Activated effector memory CD4-positive, alpha-beta T cell treated with Interleukin-2 at 50 U/mL for 16 hours (primary cell): ENCODE data around the gene PRND.
"Not testable (repeated sequence)": the region's sequence is repeated elsewhere in the genome, so short reads cannot be mapped to it uniquely, and the experiment has no call there.

Source experiments
- DNase-seq: peaks from one replicate; pipeline ENCODE4 v3.0.0-alpha.2; 2020

PRND gene

DNA sequence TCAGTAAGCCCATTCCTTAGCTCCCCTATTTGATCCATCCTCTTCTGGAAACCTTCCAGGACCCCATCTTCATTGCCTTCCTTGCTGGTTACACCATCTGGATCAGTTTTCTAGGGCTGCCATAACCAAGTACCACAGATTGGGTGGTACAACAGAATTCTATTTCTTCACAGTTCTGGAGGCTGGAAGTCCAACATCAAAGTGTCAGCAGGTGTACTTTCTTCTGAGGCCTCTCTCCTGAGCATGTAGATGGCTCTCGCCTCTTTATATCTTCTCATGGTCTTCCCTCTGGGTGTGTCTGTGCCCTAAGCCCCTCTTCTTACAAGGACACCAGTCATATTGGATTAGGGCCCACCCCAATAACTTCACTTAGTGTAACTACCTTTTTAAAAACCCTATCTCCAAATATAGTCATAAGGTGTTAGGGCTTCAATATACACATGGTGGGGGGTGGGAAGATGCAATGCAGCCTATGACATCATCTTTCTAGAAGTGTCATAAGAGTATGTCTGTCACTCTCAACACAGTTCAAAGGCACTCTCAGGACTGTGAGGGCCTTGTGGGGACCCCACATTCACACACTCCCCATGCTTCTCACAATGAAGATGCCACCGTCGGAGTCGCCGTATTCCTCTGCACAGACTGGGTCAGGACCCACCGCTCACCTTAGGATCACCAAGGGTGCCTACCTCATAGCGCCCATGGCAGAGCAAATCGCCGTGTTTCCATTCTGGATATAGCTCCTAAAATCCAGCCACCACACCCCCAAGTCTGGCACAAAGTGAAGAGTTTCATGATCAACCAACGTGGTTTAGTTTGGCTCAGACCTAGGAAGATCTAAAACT lies 12.2 kb upstream of the PRND start:
- no peak for DNase-seq

DNA sequence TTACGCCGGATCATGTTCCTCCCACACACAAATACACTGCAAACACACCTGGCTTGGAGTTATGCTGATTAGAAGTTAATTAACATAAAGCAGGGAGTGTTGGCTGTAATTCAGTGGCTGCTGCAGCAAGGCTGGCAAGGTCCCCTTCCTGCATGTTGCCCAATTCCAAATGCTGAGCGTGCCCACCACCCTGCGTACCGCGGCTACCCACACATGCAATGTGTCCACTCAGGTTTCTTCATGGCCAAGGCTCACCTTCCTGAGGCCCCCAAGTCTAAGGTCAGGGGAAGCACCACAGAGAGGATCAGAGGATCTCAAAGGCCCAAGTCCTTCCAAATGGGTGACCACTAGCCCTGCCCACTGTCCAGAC lies 11.6 kb upstream of the PRND start:
- no peak for DNase-seq

DNA sequence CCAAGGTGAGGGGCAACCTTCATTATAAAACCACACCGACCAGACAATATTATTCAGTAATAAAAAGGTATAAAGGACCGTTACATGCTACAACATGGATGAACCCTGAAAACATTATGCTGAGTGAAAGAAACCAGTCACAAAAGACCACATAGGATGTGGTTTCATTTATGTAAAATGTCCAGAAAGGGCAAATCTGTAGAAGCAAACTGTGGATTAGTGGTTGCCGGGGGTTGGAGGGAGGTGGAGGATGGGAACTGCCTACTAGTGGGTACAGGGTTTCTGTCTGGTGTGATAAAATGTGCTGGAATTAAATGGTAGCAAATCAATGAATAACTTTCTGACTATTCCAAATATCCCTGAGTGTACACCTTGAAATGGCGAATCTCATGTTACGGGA lies 10.2 kb upstream of the PRND start:
- DNase-seq: no peak

DNA sequence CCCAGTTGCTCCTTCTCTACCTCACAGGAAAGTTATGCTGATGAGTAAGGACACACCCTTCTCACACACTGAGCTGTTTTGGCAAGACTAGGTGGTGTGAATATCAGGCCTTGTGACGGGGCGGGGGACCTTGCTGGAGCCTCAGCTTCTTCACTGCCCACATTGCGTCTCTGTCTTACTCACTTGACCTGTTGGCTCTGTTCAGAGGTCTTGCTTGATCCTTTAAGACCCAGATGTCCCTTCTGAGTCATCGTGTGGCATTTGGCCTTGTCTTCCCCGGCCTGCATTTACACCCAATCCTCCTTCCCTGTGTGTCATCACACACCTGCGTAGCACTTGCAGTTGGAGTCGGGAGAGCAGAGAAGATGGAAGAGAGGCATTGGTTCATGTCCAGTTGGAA lies 8.3 kb upstream of the PRND start:
- DNase-seq: no peak

DNA sequence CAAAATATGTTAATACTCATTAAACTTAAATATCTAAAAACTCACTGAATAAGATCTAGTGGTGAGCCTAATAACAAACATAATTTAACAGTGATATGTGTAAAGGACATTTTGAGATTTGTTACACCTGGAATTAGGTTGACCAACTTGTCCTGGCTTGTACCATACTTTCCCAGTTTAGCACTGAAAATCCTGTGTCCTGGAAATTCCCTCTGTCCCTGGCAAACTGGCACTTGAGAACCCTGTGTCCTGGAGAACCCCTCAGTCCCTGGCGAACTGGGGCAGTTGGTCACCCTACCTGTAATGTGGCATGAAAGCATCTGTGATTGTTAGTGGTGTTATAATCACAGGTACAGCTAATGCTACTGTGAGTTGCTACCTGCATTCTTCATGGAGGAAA lies 6.9 kb upstream of the PRND start:
- no peak for DNase-seq

DNA sequence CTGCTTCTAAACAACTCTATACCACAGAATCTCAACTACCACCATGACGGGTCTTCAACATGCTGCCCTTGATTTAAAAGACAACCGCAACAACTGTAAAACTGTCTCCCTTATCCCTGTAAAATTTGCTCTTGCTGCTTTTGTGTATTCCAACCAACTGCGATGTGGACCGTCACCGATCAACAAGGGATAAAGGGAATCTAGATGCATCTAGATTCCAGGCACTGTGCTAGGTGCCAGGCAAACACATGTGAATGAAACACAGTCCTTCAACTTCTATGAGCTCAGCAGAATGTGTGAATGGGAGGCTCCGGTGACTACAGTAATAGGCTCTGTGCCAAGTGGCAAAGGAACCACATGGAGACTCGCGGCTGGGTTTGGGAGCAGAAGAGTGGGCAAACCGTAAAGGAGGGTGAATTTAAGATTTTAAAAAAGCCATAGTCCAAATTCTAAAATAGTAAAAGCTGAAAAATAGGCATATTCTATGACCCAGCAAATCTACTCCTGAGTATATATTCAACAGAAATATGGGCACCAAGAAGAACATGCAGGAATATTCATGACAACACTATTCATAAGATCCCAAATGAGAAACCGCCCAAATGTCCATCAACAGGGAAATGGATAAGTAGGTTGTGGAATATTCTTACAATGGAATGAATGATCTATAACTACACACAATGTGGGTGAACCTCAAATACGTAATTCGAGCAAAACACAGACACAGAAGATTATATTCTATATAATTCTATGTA lies 3.7 kb upstream of the PRND start:
- DNase-seq: no peak

DNA sequence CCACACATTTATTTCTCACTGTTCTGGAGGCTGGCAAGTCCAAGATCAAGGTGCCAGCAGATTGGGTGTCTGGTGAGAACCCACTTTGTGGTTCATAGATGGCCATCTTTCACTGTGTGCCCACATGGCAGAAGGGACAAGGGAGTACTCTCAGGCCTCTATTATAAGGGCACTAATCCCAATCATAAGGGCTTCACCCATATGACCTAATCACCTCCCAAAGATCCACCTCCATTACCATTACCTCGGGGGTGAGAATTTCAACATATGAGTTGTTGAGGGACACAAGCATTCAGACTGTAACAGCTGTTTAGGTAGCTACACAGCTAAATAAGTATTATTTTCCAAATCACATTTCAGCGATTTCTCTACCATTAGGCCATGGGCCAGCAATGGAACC lies 2.5 kb upstream of the PRND start:
- no peak for DNase-seq

DNA sequence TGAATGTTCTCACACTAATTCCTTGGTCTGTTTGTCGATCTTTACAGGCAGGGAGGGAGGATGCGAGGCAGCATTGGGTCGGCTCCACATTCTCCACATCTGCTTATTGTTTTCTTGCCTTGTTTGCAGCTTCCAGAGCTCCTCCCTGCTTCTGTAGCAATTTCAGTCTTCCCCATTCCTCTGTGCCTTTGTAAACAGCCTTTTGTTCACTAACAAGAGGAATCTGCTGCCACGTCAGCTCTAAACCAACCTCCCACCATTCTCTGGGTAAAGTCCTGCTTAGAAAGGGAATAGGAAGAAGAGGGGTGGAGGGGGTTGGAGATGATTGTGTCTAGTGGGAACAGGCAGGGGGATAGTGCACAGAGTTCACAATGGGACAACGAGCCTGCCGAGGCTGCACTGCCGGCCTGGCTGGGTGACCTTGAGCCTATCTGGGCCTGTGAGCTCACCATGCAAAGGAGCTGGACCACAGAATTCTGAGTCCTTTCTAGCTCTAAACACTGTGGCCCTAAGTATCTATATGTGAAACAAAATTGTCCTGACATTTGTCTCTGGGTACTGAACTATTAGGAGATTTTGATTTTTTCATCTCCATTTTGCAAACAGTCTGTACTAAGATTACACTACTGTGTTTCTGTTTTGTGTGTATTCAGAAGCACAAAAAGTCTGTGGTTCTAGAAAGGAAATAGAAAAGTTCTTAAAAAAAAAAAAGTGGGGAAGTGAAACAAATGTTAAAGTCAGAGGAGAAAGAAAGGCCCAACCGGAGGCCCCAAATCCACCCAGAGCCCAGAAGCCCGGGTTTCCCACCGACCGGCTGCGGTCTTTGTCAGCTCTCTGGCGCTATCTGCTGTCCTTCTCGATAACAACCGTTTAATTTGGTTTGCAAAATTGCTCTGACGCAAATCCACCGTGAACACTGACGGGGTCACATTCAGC lies 1.4 kb upstream of the PRND start:
- DNase-seq: peak; percentile 50

DNA sequence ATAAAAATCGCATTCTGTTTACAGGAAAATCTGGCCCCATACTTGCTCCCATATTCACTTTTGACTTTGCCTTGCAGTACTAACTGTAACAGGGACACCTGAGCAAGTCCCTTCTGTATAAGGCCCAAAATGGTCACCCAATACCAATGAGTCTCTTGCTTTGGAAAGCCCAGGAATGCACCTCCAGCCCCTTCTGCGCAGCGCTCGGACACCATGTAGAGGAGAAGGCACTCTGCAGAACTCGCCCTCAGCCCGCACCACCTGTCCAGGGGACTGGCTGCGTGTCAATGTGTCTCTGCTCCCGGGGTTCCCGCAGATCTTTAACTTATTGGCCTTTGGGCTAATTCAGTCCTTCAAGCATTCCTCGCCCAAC lies 746 bp upstream of the PRND start:
- DNase-seq: no peak

DNA sequence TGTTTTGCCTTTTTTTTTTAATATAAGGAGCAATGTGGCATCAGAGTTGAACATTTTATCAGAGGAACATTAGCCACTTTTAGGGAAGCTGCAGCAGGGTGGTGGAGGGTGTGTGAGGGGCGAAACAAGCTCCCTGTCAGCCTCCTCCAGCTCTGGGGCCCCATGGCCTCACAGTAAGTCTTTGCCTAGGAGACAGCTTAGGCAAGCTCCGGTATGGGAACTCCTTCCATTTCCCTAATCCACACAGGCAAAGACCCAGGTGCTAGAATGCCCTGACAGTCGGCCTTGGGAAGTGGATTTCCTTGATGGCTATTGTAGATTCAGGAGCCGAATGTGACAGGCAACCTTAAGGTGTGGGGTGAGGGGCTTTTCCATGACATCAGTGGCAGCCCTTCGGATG lies 862 bp downstream of the PRND start:
- DNase-seq: no peak

DNA sequence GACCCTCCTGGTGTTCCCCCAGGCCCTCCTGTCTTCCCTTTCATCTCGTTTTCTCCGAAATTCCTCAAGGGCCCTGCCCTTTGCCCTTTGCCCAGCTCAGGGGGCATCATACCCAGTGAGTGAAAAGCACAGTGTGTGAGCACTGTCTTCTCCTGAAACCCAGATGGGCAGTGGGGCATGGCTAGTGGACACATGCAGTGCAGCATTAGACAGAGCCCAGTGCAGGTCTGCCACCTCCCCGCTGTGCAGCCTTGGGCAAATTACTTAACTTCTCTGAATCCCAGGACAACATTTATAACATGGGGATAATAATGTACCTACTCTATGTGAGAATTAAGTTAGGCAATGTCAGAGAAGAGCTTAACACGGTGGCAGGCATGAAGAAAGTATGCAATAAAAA lies 1.3 kb downstream of the PRND start:
- DNase-seq: no peak

DNA sequence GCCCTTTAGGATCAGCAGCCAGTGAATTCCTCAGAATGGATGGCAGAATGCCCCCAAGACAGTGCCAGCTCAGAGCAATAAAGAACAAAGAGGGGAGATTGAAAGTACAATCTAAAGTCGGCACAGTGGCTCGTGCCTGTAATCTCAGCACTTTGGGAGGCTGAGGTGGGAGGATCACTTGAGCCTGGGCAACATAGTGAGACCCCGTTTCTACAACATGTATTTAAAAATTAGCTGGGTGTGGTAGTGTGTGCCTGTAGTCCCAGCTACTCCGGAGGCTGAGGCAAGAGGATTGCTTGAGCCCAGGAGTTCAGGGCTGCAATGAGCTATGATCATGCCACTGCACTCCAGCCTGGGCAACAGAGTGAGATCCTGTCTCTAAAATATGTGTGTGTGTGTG lies 1.8 kb downstream of the PRND start:
- DNase-seq: not testable (repeated sequence)

DNA sequence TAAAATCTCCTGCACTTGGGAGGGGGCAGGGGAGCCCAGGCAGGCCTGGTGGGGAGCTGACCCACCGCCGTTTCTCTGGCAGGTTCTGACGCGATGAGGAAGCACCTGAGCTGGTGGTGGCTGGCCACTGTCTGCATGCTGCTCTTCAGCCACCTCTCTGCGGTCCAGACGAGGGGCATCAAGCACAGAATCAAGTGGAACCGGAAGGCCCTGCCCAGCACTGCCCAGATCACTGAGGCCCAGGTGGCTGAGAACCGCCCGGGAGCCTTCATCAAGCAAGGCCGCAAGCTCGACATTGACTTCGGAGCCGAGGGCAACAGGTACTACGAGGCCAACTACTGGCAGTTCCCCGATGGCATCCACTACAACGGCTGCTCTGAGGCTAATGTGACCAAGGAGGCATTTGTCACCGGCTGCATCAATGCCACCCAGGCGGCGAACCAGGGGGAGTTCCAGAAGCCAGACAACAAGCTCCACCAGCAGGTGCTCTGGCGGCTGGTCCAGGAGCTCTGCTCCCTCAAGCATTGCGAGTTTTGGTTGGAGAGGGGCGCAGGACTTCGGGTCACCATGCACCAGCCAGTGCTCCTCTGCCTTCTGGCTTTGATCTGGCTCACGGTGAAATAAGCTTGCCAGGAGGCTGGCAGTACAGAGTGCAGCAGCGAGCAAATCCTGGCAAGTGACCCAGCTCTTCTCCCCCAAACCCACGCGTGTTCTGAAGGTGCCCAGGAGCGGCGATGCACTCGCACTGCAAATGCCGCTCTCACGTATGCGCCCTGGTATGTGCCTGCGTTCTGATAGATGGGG lies 3.0 kb downstream of the PRND start:
- no peak for DNase-seq

DNA sequence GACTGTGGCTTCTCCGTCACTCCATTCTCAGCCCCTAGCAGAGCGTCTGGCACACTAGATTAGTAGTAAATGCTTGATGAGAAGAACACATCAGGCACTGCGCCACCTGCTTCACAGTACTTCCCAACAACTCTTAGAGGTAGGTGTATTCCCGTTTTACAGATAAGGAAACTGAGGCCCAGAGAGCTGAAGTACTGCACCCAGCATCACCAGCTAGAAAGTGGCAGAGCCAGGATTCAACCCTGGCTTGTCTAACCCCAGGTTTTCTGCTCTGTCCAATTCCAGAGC lies 3.5 kb downstream of the PRND start:
- no peak for DNase-seq

DNA sequence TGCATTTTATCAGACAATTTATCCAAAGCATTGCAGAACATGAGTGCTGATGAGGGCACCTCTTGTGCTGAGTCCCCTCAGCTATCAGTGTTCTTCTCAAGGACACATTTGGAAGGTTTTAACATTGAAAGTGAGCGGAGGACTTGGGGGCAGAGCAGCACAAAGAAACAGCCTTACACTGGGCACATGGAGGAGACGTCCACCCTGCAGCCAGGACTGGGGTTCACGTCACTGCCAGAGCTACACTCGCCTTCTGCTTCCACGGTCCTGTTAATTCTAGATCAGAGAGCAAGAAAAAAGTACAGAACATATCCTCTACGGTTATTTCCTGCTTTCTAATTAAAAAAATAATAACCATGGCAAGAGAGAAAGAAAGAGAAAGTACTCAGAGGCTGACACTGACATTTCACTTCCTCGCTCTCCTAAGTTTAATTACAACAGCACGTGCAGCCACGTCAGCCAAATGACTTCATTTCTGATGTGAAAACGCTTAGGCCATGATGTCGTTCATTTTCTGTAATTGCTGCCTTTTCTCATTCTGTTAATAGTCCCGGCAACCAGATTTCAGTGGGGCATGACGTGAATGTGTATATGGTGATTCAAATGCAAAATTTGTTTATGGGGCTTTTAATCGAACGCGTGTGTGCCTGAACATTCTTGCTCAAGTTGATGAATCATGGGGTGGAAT lies 5.1 kb downstream of the PRND start:
- DNase-seq: no peak

DNA sequence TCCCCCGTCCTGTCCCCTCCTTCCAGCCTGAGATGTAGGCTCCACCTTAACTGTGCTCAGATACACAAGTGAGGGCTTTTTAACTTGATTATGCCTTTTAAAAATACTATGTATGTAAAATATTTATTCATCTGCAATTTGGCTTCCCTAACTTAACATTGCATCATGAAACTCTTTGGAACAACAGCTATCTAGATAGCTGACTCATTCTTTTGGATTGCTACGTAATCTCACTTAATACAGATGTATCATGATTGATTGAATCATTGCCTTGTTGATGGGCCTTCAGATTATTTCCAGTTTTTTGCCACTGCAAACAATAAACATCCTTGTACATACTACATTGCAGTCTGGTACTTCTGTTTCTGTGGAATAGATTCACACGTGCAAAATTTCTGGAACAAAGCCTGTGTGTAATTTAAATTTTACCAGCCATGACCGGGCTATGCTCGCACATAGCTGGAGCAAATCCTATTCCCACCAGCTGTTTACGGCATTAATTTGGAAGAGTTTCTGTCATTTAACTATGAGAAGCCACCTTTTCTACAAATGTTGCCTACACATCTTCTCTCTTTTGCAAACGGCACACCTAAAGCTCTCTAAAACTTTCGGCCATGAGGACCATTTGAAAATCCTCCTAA lies 6.5 kb downstream of the PRND start:
- no peak for DNase-seq

DNA sequence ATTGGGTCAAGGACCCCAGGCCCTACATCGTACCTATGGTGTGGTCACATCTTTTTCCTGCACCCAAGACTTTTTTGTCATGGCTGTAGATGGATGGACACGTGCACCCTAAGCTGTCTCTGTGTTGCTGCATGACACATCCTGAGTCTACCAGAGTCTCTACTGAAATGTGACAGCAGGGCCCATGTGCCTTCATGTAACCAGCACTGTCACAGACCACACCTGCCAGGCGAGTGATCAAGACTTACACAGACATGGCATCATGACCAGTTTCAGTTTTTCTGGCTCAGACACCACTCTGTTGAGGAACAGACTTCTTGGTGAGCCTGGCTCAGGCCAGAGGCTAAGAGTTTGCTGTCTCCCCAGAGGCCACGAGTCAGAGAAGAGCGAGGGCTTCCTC lies 7.6 kb downstream of the PRND start:
- no peak for DNase-seq

DNA sequence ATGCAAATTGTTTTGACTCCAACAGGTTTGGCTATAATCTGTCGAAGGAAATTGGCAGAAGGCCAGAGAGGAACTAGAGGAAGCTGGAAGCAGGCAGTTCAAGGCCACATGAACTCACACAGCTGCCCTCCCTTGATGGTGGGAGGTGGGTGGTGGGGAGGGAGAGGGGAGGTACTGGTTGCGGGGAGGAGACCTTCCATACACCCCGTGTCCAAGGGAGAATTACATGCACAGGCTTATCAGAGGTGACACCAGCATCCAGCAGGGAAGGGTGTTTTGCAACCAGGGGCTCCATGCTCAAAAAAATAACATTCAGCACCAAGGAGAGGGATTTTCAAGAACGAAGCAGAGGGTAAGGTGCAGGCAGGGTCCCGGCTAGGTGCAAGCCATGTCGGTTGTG lies 9.1 kb downstream of the PRND start:
- no peak for DNase-seq

DNA sequence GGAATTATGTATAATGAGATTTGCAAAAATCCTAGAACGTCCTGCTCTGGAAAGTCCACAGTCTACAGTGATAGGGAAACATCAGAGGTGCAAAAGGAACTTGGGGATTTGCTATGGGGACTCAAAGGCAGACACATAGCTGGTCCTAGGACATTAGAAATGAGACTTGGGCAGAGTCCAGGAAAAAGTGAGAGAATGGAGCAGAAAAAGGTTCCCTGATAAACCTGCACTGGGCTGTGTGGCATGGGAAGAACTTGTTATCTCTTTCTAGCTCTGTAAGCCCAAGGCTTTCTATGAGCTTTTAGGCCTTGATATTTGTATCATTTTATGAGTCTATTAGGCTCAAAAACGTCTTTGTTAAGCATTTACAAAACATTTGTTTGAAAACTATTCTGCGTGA lies 15.2 kb downstream of the PRND start:
- DNase-seq: no peak

DNA sequence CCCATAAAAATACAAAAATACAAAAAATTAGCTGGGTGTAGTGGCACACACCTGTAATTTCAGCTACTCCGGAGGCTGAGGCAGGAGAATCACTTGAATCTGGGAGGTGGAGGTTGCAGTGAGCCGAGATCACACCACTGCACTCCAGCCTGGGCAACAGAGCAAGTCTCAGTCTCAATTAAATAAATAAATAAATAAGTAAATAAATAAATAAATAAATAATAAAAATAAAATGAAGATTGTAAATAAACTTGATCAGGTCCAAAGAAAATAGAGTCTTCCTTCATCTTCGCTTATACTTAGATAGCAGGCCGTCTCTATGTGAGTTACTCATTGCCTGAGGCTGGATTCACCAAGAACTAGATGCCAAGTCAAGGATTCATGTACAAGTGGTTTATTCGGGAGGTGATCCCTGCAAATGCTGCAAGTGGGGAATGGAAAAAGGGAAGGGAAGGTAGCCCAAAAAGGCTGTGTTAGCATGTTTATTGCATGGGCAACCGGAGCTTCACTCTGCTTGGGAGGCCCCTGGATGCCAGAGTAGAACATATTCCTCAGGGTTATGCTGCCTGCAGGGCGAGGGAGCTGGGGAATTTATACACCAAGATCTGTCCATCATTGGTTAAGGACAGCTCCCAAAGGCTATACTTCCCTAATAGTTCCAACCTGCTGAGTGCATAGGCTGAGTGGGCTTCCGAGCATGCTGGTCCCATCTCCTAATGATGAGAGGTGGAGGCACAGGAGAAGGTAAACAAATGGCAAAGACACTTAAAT lies 16.3 kb downstream of the PRND start:
- DNase-seq: no peak
